NCI-H345 (cell line): ENCODE measurements around the gene ZNF586.
"Not testable (repeated sequence)": the region's sequence is repeated elsewhere in the genome, so short reads cannot be mapped to it uniquely, and the experiment has no call there.

ENCODE experiments used
- DNase-seq: peaks from one replicate; lab custom pipeline; 2025; lab: John Stamatoyannopoulos, UW

Gene ZNF586

DNA sequence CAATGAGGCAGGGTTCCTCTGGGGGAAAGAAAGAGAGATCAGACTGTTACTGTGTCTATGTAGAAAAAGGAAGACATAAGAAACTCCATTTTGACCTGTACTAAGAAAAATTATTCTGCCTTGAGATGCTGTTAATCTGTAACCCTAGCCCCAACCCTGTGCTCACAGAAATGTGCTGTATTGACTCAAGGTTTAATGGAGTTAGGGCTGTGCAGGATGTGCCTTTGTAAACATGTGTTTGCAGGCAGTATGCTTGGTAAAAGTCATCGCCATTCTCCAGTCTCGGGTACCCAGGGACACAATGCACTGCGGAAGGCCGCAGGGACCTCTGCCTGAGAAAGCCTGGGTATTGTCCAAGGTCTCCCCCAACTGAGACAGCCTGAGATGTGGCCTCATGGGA, 54.1 kb downstream of the ZNF586 start:
- DNase-seq = not testable (repeated sequence)

DNA sequence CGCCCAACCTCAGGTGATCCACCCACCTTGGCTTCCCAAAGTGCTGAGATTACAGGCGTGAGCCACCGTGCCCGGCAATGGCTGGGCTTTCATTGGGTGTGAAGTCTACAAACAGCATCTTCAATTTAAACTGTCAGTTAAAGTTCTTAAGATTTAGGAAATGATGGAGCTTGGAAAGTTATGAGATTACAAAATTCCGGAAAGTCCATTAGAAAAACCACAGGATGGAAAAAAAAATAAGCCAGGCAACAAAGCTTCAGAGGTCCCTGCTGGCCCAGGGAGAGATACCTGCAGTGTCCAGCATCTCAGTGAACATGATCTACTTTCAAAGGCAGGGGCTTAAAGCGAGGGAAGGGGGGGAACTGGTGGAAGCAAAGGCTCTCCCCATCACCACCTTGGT, 56.0 kb downstream of the ZNF586 start:
- no peak for DNase-seq

DNA sequence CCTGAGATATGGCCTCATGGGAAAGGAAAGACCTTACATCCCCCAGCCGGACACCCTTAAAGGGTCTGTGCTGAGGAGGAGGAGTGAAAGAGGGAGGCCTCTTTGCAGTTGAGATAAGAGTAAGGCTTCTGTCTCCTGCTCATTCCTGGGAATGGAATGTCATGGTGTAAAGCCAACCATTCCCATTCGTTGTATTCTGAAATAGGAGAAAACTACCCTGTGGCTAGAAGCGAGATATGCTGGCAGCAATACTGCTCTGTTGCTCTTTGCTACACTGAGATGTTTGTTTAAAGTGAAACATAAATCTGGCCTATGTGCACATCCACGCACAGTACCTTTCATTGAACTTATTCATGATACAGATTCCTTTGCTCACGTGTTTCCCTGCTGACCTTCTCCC, 59.8 kb downstream of the ZNF586 start:
- no peak for DNase-seq

GRCh38 chr19:57830071-57830602, 60.7 kb downstream of the ZNF586 start, which contains the start of gene ZNF587B:
Gene ZNF587B, plus strand, starts transcription at chr19:57830299. Its CDS starts 230 bp downstream, at chr19:57830529.
- DNase-seq = no peak
